Measurements from ENCODE around the gene U2AF2. TPM values are rescaled to one million over a fixed set of nuclear protein-coding genes. Genes with fewer than 3 reads are reported as not detected.

The U2AF2 gene
- polyA plus RNA-seq, 2 of the 4 experiments (the other 2 are of a cell fraction): 157 to 302 TPM

- POLR2A ChIA-PET: interaction anchor here (1.3 kb wide), 1 partner anchor 27 kb away, joined by 3 read pairs; the partner anchor contains the start of gene U2AF2
- Histone ChIP-seq H3K4me1 (peaks cover 11% of the 10 kb centered on the region), H3K4me2 (no peak overlapping the region), H3K9me3 (no peaks in the 10 kb centered on the region), H3K27ac (no peak overlapping the region), H3K4me3 (no peak overlapping the region)
- 91% methylated on average over 9 of the region's 9 CpGs for WGBS (ENCODE audit: missing lambda C conversion rate)
- ATAC-seq: no peak
- TF ChIP-seq MYC (IDR thresholded peaks at IDR 0.05; ENCODE audit: borderline replicate concordance, low read length) (no peak), CBX8 (IDR thresholded peaks at IDR 0.05) (no peak), BCL3 (IDR thresholded peaks at IDR 0.05) (no peak), TFCP2L1 (CRISPR knock-in tag; IDR thresholded peaks at IDR 0.05) (no peak), NR3C1 (IDR thresholded peaks at IDR 0.05) (no peak), KDM1A (IDR thresholded peaks at IDR 0.05; ENCODE audit: low read depth) (no peak), ZNF302 (CRISPR knock-in tag; IDR thresholded peaks at IDR 0.05) (no peak), EHMT2 (IDR thresholded peaks at IDR 0.05; ENCODE audit: low read depth) (no peak), BHLHE40 (IDR thresholded peaks at IDR 0.05; ENCODE audit: low read depth, low read length) (no peak), NPAS2 (CRISPR knock-in tag; IDR thresholded peaks at IDR 0.05; ENCODE audit: borderline replicate concordance) (no peak), CBX2 (IDR thresholded peaks at IDR 0.05; ENCODE audit: borderline replicate concordance, low read depth) (no peak)
- TF ChIP-seq, protein P1, sequence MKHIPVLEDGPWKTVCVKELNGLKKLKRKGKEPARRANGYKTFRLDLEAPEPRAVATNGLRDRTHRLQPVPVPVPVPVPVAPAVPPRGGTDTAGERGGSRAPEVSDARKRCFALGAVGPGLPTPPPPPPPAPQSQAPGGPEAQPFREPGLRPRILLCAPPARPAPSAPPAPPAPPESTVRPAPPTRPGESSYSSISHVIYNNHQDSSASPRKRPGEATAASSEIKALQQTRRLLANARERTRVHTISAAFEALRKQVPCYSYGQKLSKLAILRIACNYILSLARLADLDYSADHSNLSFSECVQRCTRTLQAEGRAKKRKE (CRISPR knock-in tag; IDR thresholded peaks at IDR 0.05; ENCODE audit: low read depth): no peak
- no peak for DNase-seq (ENCODE audit: low read depth in 1 of 2, low spot score in 1 of 2)
- no peak for FAIRE-seq
- CTCF ChIA-PET: interaction anchor here (0.6 to 1.8 kb wide), 4 partner anchors 10 to 565 kb away, joined by 3 to 5 read pairs (median 4); no protein-coding TSS in a partner anchor
Measured at GRCh38 chr19:55681131-55682092, 26.6 kb downstream of the U2AF2 start.

GRCh38 chr19:55683449-55684261, 28.8 kb downstream of the U2AF2 start:
- ChIA-PET CTCF (interaction anchor here (1.0 to 1.8 kb wide), 4 partner anchors 12 to 383 kb away, joined by 3 to 6 read pairs (median 4); no protein-coding TSS in a partner anchor), POLR2A (no interaction called here)
- TF ChIP-seq GATA3 (IDR thresholded peaks at IDR 0.05; ENCODE audit: borderline replicate concordance) (no peak), EHMT2 (IDR thresholded peaks at IDR 0.05; ENCODE audit: low read depth) (no peak), BHLHE40 (IDR thresholded peaks at IDR 0.05; ENCODE audit: low read depth, low read length) (no peak), MAFK (IDR thresholded peaks at IDR 0.05; ENCODE audit: partially characterized antibody) (no peak), NFE2L2 (conservative IDR thresholded peaks at IDR 0.05; ENCODE audit: low read length) (no peak), HOXB5 (CRISPR knock-in tag; IDR thresholded peaks at IDR 0.05) (no peak), ZC3H11A (IDR thresholded peaks at IDR 0.05) (no peak), POLR2A (IDR thresholded peaks at IDR 0.05; ENCODE audit: low read length) (no peak), HDAC2 (IDR thresholded peaks at IDR 0.05) (no peak), BCL3 (IDR thresholded peaks at IDR 0.05) (no peak), PBX3 (IDR thresholded peaks at IDR 0.05) (no peak), HOXB13 (CRISPR knock-in tag; IDR thresholded peaks at IDR 0.05; ENCODE audit: low read depth) (no peak), KDM5A (IDR thresholded peaks at IDR 0.05) (no peak), TP53 (CRISPR knock-in tag; IDR thresholded peaks at IDR 0.05) (no peak), ZSCAN20 (CRISPR knock-in tag; IDR thresholded peaks at IDR 0.05) (no peak), NPAS2 (CRISPR knock-in tag; IDR thresholded peaks at IDR 0.05; ENCODE audit: borderline replicate concordance) (no peak)
- 90% methylated on average over 22 of the region's 22 CpGs for WGBS (ENCODE audit: missing lambda C conversion rate)
- Histone ChIP-seq H3K4me2 (no peak overlapping the region), H3K4me3 (no peak overlapping the region), H3K4me1 (no peaks in the 10 kb centered on the region), H3K27ac (no peak overlapping the region), H3K9me3 (no peaks in the 10 kb centered on the region)
- DNase-seq (ENCODE audit: low read depth in 1 of 2, low spot score in 1 of 2) (no peak), FAIRE-seq (no peak), ATAC-seq (no peak)
